ENCODE data around the gene CDH26. TPM values are rescaled to one million over a fixed set of nuclear protein-coding genes. Genes with fewer than 3 reads are reported as not detected.
"Not testable (repeated sequence)": the region's sequence is repeated elsewhere in the genome, so short reads cannot be mapped to it uniquely, and the experiment has no call there.

CDH26 gene
- total RNA-seq, 2 experiments from 2014 or later, result 0.75 to 1.1 TPM

DNA sequence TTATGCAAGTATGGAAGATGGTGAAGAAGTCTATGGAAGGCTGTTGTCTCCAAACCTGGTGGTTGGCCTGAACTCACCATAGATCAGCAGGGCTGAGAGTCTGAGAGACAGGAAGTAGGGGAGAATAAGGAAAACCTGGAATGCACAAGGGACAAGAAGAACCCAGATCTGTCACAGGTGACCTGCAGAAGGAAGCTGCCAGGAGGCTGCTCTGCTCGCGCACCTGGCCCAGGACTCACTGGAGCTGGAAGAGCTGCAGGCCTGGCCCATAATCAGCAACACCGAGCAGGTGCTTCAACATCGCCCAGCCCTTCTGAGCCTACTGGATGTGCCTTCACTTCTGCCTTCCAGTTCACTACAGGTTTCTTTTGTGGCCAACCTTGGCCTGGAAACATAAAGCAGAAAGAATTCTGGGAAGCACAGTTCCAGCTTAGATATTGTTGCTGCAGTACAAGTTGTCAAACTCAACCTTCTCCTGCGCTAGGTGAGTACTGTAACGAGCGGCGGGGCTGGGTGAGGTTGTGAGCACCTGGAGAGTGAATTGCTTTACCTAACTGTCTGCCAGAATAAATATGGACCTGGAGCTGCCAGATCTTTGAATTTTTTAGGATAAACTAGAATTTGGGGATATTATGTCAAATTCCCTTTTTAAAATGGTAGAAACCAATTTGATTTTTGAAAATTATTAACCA is 82.4 kb downstream of the CDH26 start:
- peaks cover 0 to 2% of the 10 kb centered on the region in 2 experiments for H3K27me3 ChIP-seq (ENCODE audit: control insufficient read depth in 1 of 2, insufficient read depth in 2 of 2, low read length in 2 of 2)
- no peak overlapping the region for H3K27ac ChIP-seq (ENCODE audit: low read depth in 1 of 2, low read length in 2 of 2)
- H3K4me1 ChIP-seq (ENCODE audit: insufficient read depth, low read length), result no peaks in the 10 kb centered on the region
- CTCF ChIA-PET, result no interaction called here
- Mint-ChIP-seq H3K27ac (no peak overlapping the region), H3K27me3 (peaks cover 13% of the 10 kb centered on the region), H3K4me3 (no peak overlapping the region), H3K9me3 (no peaks in the 10 kb centered on the region), H3K4me1 (ENCODE audit: low read depth) (no peaks in the 10 kb centered on the region), H3K36me3 (ENCODE audit: low read depth) (no peaks in the 10 kb centered on the region)
- TF ChIP-seq, protein P1, sequence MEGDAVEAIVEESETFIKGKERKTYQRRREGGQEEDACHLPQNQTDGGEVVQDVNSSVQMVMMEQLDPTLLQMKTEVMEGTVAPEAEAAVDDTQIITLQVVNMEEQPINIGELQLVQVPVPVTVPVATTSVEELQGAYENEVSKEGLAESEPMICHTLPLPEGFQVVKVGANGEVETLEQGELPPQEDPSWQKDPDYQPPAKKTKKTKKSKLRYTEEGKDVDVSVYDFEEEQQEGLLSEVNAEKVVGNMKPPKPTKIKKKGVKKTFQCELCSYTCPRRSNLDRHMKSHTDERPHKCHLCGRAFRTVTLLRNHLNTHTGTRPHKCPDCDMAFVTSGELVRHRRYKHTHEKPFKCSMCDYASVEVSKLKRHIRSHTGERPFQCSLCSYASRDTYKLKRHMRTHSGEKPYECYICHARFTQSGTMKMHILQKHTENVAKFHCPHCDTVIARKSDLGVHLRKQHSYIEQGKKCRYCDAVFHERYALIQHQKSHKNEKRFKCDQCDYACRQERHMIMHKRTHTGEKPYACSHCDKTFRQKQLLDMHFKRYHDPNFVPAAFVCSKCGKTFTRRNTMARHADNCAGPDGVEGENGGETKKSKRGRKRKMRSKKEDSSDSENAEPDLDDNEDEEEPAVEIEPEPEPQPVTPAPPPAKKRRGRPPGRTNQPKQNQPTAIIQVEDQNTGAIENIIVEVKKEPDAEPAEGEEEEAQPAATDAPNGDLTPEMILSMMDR (IDR thresholded peaks at IDR 0.05), result no peak
- DNase-seq, result no peak
- H3K9me3 ChIP-seq (ENCODE audit: control insufficient read depth in 1 of 2, insufficient read depth in 1 of 2, low read length in 2 of 2), result no peaks in the 10 kb centered on the region
- ATAC-seq (ENCODE audit: poor library complexity), result no peak
- no peaks in the 10 kb centered on the region for H3K36me3 ChIP-seq (ENCODE audit: insufficient read depth, low read length)
- no peak overlapping the region for H3K4me3 ChIP-seq (ENCODE audit: low read length)
- POLR2A ChIA-PET, result no interaction called here
- intact Hi-C loops (cut with DNase I, micrococcal nuclease), result no loop called here

DNA sequence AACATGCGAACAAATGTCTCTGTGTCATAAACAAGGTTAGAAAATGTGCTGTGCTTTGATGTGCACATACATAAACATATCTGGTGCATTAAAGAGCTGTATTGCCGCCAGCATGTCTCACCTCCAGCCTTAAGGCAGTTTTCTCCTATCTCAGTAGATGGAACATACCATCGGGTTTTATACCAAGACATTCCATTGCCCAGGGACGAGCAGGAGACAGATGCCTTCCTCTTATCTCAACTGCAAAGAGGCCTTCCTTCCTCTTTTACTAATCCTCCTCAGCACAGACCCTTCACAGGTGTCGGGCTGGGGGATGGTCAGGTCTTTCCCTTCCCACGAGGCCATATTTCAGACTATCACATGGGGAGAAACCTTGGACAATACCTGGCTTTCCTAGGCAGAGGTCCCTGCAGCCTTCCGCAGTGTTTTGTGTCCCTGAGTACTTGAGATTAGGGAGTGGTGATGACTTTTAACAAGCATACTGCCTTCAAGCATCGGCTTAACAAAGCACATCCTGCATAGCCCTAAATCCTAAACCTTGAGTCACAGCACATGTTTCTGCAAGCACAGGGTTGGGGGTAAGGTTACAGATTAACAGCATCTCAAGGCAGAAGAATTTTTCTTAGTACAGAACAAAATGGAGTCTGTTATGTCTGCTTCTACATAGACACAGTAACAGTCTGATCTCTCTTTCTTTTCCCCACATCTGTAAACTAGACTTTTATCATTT is 83.4 kb downstream of the CDH26 start:
- POLR2A ChIA-PET; H3K36me3 ChIP-seq (ENCODE audit: insufficient read depth, low read length); H3K9me3 Mint-ChIP-seq; H3K4me3 Mint-ChIP-seq; H3K9me3 ChIP-seq (ENCODE audit: control insufficient read depth in 1 of 2, insufficient read depth in 1 of 2, low read length in 2 of 2); H3K27me3 ChIP-seq (ENCODE audit: control insufficient read depth in 1 of 2, insufficient read depth in 2 of 2, low read length in 2 of 2); H3K4me3 ChIP-seq (ENCODE audit: low read length); H3K27ac ChIP-seq (ENCODE audit: low read depth in 1 of 2, low read length in 2 of 2); H3K36me3 Mint-ChIP-seq (ENCODE audit: low read depth); DNase-seq; intact Hi-C loops (cut with DNase I, micrococcal nuclease); H3K4me1 Mint-ChIP-seq (ENCODE audit: low read depth); H3K4me1 ChIP-seq (ENCODE audit: insufficient read depth, low read length); ATAC-seq (ENCODE audit: poor library complexity); CTCF ChIA-PET; H3K27ac Mint-ChIP-seq: not testable (repeated sequence)
- peaks cover 13% of the 10 kb centered on the region for H3K27me3 Mint-ChIP-seq

DNA sequence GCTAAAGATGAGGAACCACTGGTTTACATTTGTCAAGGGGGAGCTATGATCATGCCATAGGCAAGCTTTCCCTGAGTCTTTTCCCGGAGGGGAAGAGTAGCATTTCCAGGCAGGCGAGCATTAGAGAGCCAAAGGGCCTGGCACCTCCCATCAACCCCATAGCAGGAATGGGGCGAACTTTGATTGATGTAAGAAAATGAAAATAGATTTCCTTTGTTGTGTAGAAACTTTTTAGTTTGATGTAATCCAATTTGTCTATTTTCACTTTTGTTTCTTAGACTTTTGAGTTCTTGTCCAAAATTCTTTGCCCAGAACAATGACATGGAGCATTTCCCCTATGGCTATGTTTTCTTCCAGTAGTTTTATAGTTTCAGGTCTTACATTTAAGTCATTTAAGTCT is 85.2 kb downstream of the CDH26 start:
- Histone ChIP-seq H3K27ac (ENCODE audit: low read depth in 1 of 2, low read length in 2 of 2) (no peak overlapping the region), H3K4me3 (ENCODE audit: low read length) (no peak overlapping the region), H3K4me1 (ENCODE audit: insufficient read depth, low read length) (no peaks in the 10 kb centered on the region), H3K27me3 (ENCODE audit: control insufficient read depth in 1 of 2, insufficient read depth in 2 of 2, low read length in 2 of 2) (peaks cover 0 to 2% of the 10 kb centered on the region in 2 experiments), H3K9me3 (ENCODE audit: control insufficient read depth in 1 of 2, insufficient read depth in 1 of 2, low read length in 2 of 2) (no peaks in the 10 kb centered on the region), H3K36me3 (ENCODE audit: insufficient read depth, low read length) (no peaks in the 10 kb centered on the region)
- Mint-ChIP-seq H3K9me3 (no peaks in the 10 kb centered on the region), H3K4me3 (no peak overlapping the region), H3K36me3 (ENCODE audit: low read depth) (no peaks in the 10 kb centered on the region), H3K4me1 (ENCODE audit: low read depth) (no peaks in the 10 kb centered on the region), H3K27me3 (peaks cover 7% of the 10 kb centered on the region), H3K27ac (no peak overlapping the region)
- ATAC-seq (ENCODE audit: poor library complexity) (no peak), DNase-seq (no peak)
- intact Hi-C loops (cut with DNase I, micrococcal nuclease), result no loop called here
- TF ChIP-seq, protein P1 (IDR thresholded peaks at IDR 0.05), result no peak
- ChIA-PET POLR2A (no interaction called here), CTCF (no interaction called here)
